ENCODE measurements around the gene ADAMTSL3.

DNA sequence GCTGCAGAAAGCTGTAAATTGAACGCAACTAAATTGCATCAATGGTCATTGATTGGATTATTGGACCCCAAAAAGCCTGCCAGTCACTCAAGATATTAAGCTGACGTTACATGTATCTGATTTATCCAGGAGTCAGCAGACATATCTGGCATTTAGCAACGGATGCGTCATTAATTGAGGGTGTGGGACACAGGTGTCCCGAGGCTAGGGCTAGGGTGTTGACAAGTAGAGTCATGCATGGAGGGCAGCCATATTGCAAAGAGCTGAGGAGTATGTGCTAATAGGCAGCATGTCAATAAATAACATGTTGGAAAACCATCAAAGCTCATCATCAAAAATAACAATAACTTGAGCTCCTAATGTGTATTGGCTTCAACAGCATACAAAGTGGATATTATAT lies 347.1 kb downstream of the ADAMTSL3 start:
- TF ChIP-seq, protein P1, sequence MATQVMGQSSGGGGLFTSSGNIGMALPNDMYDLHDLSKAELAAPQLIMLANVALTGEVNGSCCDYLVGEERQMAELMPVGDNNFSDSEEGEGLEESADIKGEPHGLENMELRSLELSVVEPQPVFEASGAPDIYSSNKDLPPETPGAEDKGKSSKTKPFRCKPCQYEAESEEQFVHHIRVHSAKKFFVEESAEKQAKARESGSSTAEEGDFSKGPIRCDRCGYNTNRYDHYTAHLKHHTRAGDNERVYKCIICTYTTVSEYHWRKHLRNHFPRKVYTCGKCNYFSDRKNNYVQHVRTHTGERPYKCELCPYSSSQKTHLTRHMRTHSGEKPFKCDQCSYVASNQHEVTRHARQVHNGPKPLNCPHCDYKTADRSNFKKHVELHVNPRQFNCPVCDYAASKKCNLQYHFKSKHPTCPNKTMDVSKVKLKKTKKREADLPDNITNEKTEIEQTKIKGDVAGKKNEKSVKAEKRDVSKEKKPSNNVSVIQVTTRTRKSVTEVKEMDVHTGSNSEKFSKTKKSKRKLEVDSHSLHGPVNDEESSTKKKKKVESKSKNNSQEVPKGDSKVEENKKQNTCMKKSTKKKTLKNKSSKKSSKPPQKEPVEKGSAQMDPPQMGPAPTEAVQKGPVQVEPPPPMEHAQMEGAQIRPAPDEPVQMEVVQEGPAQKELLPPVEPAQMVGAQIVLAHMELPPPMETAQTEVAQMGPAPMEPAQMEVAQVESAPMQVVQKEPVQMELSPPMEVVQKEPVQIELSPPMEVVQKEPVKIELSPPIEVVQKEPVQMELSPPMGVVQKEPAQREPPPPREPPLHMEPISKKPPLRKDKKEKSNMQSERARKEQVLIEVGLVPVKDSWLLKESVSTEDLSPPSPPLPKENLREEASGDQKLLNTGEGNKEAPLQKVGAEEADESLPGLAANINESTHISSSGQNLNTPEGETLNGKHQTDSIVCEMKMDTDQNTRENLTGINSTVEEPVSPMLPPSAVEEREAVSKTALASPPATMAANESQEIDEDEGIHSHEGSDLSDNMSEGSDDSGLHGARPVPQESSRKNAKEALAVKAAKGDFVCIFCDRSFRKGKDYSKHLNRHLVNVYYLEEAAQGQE (IDR thresholded peaks at IDR 0.05; ENCODE audit: low read depth), result no peak
- TF ChIP-seq FOXM1 (IDR thresholded peaks at IDR 0.05; ENCODE audit: borderline replicate concordance, low read depth) (no peak), EGR1 (IDR thresholded peaks at IDR 0.05) (no peak), TAF1 (IDR thresholded peaks at IDR 0.05; ENCODE audit: low read depth) (no peak), EP300 (IDR thresholded peaks at IDR 0.05; ENCODE audit: borderline replicate concordance) (no peak), NFIC (IDR thresholded peaks at IDR 0.05) (no peak), YY1 (IDR thresholded peaks at IDR 0.05; ENCODE audit: low read depth) (no peak), TCF12 (IDR thresholded peaks at IDR 0.05; ENCODE audit: low read depth) (no peak), TEAD4 (IDR thresholded peaks at IDR 0.05) (no peak), CREB1 (IDR thresholded peaks at IDR 0.05; ENCODE audit: low read depth) (no peak)
- TF ChIP-seq, protein P2, sequence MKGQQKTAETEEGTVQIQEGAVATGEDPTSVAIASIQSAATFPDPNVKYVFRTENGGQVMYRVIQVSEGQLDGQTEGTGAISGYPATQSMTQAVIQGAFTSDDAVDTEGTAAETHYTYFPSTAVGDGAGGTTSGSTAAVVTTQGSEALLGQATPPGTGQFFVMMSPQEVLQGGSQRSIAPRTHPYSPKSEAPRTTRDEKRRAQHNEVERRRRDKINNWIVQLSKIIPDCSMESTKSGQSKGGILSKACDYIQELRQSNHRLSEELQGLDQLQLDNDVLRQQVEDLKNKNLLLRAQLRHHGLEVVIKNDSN (IDR thresholded peaks at IDR 0.05), result no peak
- TF ChIP-seq, protein P3, sequence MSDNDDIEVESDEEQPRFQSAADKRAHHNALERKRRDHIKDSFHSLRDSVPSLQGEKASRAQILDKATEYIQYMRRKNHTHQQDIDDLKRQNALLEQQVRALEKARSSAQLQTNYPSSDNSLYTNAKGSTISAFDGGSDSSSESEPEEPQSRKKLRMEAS (IDR thresholded peaks at IDR 0.05), result no peak
